SW 1271 (cell line): ENCODE data around the gene IER3IP1.
A peak's percentile ranks its signal among the peaks of the same experiment; 100 is the strongest.
"Not testable (repeated sequence)": the region's sequence is repeated elsewhere in the genome, so short reads cannot be mapped to it uniquely, and the experiment has no call there.

ENCODE experiments used
- DNase-seq, 2 experiments: peaks; one replicate each; lab custom pipeline; 2025; lab: John Stamatoyannopoulos, UW

The IER3IP1 gene

GRCh38 chr18:47175898-47176575, at the start of gene IER3IP1:
Gene IER3IP1, minus strand, starts transcription at chr18:47176364. Its CDS starts 87 bp downstream, at chr18:47176277.
- DNase-seq, result peak; percentile 23 to 80

- peak in 1 of 2 experiments; percentile 41 for DNase-seq
Observed at GRCh38 chr18:47215554-47216138, 39.5 kb upstream of the IER3IP1 start.

GRCh38 chr18:47209171-47209570, 33.0 kb upstream of the IER3IP1 start:
- DNase-seq, result no peak

GRCh38 chr18:47206945-47207637, 30.9 kb upstream of the IER3IP1 start:
- no peak for DNase-seq

GRCh38 chr18:47204908-47205522, 28.9 kb upstream of the IER3IP1 start:
- DNase-seq, result peak in 1 of 2 experiments; percentile 29

- no peak for DNase-seq
Observed at GRCh38 chr18:47203626-47204464, 27.7 kb upstream of the IER3IP1 start.

- DNase-seq, result not testable (repeated sequence)
Observed at GRCh38 chr18:47195961-47196360, 19.8 kb upstream of the IER3IP1 start.

GRCh38 chr18:47191961-47192360, 15.8 kb upstream of the IER3IP1 start:
- DNase-seq, result no peak

- DNase-seq, result no peak
Observed at GRCh38 chr18:47187721-47188120, 11.6 kb upstream of the IER3IP1 start.

GRCh38 chr18:47184419-47185050, 8.4 kb upstream of the IER3IP1 start:
- DNase-seq, result no peak

- DNase-seq, result not testable (repeated sequence)
Observed at GRCh38 chr18:47182156-47182555, 6.0 kb upstream of the IER3IP1 start.

GRCh38 chr18:47180765-47181164, 4.6 kb upstream of the IER3IP1 start:
- DNase-seq, result no peak

- DNase-seq, result no peak
Observed at GRCh38 chr18:47179520-47179919, 3.4 kb upstream of the IER3IP1 start.

GRCh38 chr18:47175283-47175897, 774 bp downstream of the IER3IP1 start:
- no peak for DNase-seq

- DNase-seq, result no peak
Observed at GRCh38 chr18:47174545-47175116, 1.5 kb downstream of the IER3IP1 start.

GRCh38 chr18:47172476-47172875, 3.7 kb downstream of the IER3IP1 start:
- no peak for DNase-seq

GRCh38 chr18:47168913-47169312, 7.3 kb downstream of the IER3IP1 start:
- DNase-seq, result no peak

GRCh38 chr18:47168509-47168908, 7.7 kb downstream of the IER3IP1 start:
- no peak for DNase-seq

GRCh38 chr18:47166294-47166693, 9.9 kb downstream of the IER3IP1 start:
- DNase-seq, result no peak

- no peak for DNase-seq
Observed at GRCh38 chr18:47163241-47163640, 12.9 kb downstream of the IER3IP1 start.
